BJ (cell line): ENCODE results near the gene LIPM. TPM values are rescaled to one million over a fixed set of nuclear protein-coding genes. Genes with fewer than 3 reads are reported as not detected.

Source experiments
- CTCF ChIA-PET: fragments of 350-600 bp; formaldehyde crosslinking; extraction: SDS; loops from one replicate; lab custom pipeline; 2021; ENCODE audit warnings: antibody characterized with exemption, inconsistent platforms; lab: Yijun Ruan, JAX
- POLR2A ChIA-PET: fragments of 300-600 bp; sonication (Branson Sonifier 250); formaldehyde crosslinking; extraction: SDS; loops from one replicate; lab custom pipeline; 2021; ENCODE audit warnings: antibody characterized with exemption; lab: Charles Lee
- DNase-seq: peaks from one replicate; pipeline ENCODE4 v3.0.0-alpha.2; 2011; ENCODE audit warnings: low read depth
- H3K27me3 ChIP-seq: 2 replicates; pipeline ENCODE4 v1.6.0; 2011; ENCODE audit warnings: low read length; ENCODE audit not compliant: control insufficient read depth, insufficient read depth
- H3K36me3 ChIP-seq: 2 replicates; pipeline ENCODE4 v1.5.1; 2011; ENCODE audit warnings: low read length; ENCODE audit not compliant: control insufficient read depth, insufficient read depth
- H3K4me3 ChIP-seq: 2 replicates; pipeline ENCODE4 v1.5.1; 2011; ENCODE audit warnings: low read depth, mild to moderate bottlenecking, control low read depth, low read length
- CTCF ChIP-seq: IDR thresholded peaks from 2 replicates; pipeline ENCODE4 v1.5.1; 2011; ENCODE audit warnings: low read depth, mild to moderate bottlenecking, control low read depth, inconsistent platforms, low read length, moderate library complexity; ENCODE audit not compliant: insufficient read depth
- polyA plus RNA-seq: library from polyadenylated mRNA; depleted of rRNA; stranded (reverse); fragments of >200 nt; gene quantifications from 2 replicates; pipeline ENCODE4 v1.2.3, GENCODE V29; 2011

Gene LIPM
- polyA plus RNA-seq, 1 experiment = not detected

- Histone ChIP-seq H3K4me3 (no peak overlapping the region), H3K36me3 (no peaks in the 10 kb centered on the region), H3K27me3 (peaks cover 2% of the 10 kb centered on the region; the same call in 1 of the 2 replicates)
- no peak for DNase-seq
- ChIA-PET CTCF (no interaction called here), POLR2A (no interaction called here)
- no peak for TF ChIP-seq CTCF
Observed at GRCh38 chr10:88794731-88795130, 7.8 kb upstream of the LIPM start.

GRCh38 chr10:88800152-88801125, 2.1 kb upstream of the LIPM start:
- Histone ChIP-seq H3K27me3 (peaks cover 2% of the 10 kb centered on the region; the same call in 1 of the 2 replicates), H3K4me3 (no peak overlapping the region), H3K36me3 (no peaks in the 10 kb centered on the region)
- CTCF ChIA-PET = interaction anchor here (1.2 to 3.9 kb wide), 4 partner anchors 9 to 217 kb away, joined by 3 to 20 read pairs (median 6); partner anchors contain the start of gene RNLS
- POLR2A ChIA-PET = no interaction called here
- TF ChIP-seq CTCF = no peak
- DNase-seq = peak; percentile 25

GRCh38 chr10:88803641-88804040, 1.1 kb downstream of the LIPM start:
- ChIA-PET CTCF (interaction anchor here (0.6 to 2.4 kb wide), 8 partner anchors 11 to 221 kb away, joined by 3 to 7 read pairs (median 4); partner anchors contain the start of gene RNLS), POLR2A (no interaction called here)
- TF ChIP-seq CTCF = no peak
- Histone ChIP-seq H3K4me3 (no peak overlapping the region), H3K27me3 (no peaks in the 10 kb centered on the region), H3K36me3 (no peaks in the 10 kb centered on the region)
- no peak for DNase-seq

- ChIA-PET CTCF (interaction anchor here (0.6 to 2.4 kb wide), 8 partner anchors 12 to 239 kb away, joined by 3 to 7 read pairs (median 3); partner anchors contain the start of gene RNLS), POLR2A (no interaction called here)
- H3K4me3 ChIP-seq = no peak overlapping the region
- no peak for DNase-seq
- TF ChIP-seq CTCF = no peak
- H3K36me3 ChIP-seq = no peaks in the 10 kb centered on the region
- H3K27me3 ChIP-seq = no peaks in the 10 kb centered on the region
Observed at GRCh38 chr10:88804083-88804812, 1.7 kb downstream of the LIPM start.

- no peaks in the 10 kb centered on the region for H3K27me3 ChIP-seq
- DNase-seq = no peak
- ChIA-PET POLR2A (no interaction called here), CTCF (interaction anchor here (0.5 to 2.1 kb wide), 8 partner anchors 13 to 240 kb away, joined by 3 to 5 read pairs (median 3); no protein-coding TSS in a partner anchor)
- H3K4me3 ChIP-seq = no peak overlapping the region
- H3K36me3 ChIP-seq = no peaks in the 10 kb centered on the region
- TF ChIP-seq CTCF = no peak
Observed at GRCh38 chr10:88805361-88805760, 2.8 kb downstream of the LIPM start.
